HG03108 (cell line): Measurements from ENCODE around the gene PTPRB.

Experiments
- ATAC-seq: cut with Tn5 transposase; IDR thresholded peaks from one replicate; pipeline ENCODE4 v1.9.1; 2021; ENCODE audit warnings: moderate library complexity; ENCODE audit not compliant: unreplicated experiment

Gene PTPRB

DNA sequence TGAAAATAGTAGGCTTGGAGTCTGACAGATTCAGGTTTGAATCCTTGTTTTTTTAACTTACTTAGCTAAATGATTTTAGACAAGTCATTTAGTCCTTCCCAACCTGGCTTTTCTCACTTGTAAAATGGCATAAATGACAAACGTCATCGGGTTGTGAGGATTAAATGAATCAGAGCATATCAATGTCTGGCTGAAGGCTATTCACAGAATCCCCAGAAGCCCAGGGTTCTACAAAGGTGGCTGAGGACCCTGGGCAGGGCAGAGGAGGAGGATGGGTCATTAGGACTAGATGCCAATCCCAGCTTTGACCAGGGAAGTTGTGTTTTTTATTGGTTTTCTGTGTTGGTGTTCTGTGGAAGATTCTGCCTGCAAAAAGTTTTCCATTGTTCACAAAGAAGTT is 7.6 kb upstream of the PTPRB start:
- no peak for ATAC-seq

DNA sequence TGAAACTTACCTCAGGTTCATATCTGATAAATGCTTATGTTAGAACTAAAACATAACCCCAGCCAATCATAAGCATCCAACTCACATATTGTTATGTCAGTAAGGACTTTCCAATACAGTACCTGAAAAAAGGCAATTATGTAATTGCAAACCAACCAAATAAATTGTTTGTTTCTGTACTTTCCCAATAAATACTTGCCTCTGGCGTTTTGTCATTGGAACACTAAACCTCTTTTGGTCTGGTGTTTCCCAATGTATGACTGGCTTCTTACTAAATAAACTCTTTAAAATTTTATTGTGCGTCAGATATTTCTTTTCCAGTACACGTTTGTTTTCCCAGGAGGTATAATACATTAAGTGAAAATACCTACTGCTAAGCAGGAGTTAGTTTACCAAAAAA is 6.7 kb upstream of the PTPRB start:
- no peak for ATAC-seq

DNA sequence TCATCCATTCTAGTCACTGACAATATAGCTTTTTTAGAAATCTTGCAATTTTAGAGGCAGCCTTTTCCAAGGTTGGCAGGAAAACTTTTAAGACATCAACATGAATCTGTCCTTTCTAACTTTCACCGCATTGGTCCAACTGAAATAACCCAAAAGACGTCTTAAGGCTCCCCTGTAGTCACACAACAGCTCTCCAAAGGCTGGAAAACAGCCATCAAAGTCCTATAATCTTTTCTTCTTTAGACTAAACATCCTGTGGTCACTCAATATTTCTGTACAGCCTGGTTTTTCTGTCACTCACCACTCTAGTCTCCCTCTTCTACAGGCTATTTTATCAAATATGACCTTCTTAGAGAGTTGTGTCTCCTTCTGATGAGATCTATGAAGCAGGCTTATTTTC is 4.5 kb upstream of the PTPRB start:
- ATAC-seq, result no peak

DNA sequence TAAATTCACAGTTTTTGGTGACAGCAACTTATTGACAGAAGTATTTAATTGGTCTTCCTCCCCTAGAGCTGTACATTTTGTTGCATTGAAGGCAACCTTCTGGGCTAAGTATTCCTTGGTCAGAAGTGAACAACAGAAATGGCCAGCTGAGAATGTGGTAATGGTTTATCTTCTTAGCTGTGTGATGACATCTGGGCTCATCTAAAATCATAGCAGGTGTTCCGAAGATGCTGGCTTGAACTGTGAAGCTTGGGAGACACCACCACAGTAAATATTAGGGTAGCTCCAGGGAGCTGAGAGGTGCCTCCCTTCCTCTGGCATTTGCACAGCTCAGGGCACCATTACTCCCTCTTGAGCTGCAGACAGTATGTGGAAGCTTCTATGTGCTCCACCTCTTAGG is 3.7 kb upstream of the PTPRB start:
- no peak for ATAC-seq

DNA sequence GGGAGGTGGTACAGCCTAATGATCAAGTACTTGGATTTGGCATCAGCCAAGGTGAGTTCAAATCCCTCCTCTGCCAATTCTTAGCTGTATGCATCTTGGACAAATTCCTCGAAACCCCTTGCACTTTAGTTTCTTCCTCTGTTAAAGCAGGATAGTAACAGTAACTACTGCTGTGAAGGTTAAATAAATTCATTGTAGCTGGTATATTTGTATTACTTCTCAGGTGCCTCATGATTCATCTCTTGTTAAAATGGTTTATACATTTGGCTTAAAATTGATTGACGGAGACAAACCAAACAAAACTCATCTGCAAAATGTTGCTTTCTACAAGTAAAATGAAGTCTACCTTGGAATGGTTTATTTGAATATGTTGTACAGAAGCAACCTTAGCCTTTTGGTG is 2.3 kb upstream of the PTPRB start:
- ATAC-seq, result no peak

DNA sequence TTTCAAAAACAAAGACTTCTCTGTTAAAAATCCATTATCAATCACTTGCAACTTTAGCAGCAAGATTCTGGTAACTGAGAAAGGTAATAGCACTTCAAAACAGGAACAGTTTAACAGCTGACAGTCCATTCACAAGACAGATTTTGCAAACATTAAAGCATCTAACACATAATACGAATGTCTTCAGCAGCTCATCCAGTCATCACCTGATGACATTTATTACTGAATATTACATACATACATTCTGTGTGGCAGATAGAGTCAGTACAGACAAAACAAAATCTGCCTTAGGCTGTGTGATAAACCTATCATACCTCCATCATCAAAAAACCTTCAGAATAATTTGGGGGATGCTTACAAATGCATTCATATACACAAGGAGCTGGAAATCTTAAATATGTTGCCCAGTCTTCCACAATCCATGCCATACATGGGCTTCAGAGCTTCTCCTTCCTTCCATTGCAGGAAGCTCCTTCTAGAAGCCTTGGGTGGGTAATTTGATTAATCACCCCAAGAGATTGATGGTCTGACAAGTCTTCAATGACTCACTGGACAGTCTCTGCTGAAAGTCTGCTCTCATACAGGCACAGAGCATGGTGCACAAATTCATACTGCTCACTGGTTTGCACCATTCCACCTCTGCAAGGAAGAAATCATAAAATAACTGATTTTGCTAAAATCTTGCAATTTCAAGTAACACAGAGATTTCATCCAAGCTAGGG is 1.6 kb upstream of the PTPRB start:
- no peak for ATAC-seq

DNA sequence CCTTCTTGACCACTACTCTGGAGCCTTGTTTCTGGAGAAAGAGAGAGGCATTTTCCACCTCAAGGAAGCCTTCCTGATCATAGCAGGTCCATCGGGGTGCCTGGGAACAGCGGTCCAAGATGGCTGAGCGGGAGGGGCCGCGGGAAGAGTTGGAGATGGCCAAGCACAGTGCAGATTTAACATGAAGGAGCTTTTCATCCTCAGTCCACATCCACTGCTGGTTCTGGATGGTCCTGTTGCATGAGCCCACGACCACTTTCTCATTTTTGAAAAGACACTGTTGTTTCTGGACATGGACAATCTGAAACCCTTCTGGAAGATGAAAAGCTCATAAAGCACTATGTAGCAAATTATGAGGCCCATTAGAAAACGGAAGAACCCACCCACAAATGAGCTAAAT is 1.5 kb downstream of the PTPRB start:
- ATAC-seq, result no peak

DNA sequence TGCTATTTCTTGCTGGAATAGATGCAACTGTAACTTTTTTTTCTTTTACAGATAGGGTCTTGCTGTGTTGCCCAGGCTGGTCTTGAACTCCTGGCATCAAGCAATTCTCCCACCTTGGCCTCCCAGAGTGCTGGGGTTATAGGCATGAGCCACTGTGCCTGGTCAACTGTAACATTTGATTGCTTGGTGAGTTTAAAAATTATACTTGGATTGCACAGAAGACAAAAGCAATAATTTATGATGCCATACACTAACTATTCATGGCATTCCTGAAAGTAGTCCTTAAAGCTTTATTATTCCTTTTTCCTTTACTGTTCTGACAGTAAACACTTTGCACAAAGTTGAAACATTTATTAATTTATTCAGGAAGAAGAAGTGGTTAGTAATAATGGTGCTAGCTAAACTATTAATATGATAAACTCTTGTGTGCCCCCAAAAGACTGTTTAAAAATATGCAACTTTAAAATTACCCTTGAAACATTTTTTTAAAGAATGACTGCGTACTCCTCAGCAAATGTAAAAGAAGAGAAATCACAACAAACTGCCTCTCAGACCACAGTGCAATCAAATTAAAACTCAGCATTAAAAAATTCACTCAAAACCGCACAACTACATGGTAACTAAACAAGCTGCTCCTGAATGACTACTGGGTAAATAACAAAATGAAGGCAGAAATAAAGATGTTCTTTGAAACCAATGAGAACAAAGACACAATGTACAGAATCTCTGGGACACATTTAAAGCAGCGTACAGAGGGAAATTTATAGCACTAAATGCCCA is 8.3 kb downstream of the PTPRB start:
- ATAC-seq, result no peak

DNA sequence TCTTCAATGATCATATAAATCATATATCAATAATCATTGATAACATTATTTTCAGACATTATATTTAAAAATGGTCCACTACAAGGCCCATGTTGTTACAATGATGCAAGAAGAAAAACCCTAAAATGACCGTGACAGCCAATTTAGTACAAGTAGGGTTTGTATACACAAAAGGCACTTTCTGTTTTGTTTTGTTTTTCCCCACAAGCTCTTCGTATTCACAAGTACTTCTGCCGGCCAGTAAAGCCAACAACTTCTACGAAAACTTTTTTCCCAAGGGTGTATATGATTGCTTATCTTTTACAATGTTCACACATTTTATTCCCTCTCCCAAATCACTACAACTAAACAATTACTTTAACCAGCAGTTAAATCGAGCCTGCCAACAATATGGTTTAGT is 9.6 kb downstream of the PTPRB start:
- ATAC-seq, result no peak

DNA sequence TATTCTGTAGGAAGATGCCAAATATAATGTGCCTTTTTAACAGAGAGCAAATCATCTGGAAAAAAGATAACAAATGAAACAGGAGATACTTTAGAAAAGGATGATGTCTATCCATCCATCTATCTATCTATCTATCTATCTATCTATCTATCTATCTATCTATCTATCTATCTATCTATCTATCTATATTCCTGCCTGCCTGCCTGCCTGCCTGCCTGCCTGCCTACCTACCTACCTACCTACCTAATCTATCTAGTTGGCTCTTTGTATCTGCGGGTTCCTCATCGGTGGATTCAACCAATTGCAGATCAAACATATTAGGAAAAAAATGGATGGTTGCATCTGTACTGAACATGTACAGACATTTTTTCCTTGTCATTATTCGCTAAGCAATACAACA is 11.0 kb downstream of the PTPRB start:
- ATAC-seq, result no peak

DNA sequence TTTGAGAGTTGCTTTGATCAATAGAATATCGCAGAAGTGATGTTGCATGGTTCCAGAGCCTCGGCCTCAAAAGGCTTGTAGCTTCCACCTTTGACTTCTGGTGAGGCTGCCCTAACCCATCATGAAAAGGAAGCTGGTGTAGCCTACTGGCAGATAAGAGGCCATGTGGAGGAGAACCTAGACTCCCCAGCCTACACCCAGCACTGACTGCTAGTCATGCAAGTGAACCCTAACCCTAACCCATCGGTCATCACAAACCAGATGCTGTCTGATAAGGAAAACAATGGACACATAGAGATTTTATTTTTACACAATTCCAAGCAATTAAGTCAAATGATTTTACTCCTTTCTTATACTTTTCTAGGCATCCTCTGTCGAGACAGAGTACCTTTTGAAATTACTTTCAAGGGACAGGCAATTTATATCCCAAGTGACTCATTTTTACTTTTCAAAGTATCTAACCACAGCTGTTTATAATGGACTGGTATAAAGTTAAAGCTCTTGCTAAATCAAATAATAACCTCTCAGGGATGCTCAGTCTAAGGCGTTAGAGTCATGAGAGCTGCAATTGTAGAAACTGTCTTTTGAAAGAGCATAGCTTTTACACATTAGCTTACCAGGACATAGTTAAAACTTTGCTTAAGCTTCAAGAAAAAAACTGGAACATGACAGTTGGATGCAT is 17.6 kb downstream of the PTPRB start:
- no peak for ATAC-seq

DNA sequence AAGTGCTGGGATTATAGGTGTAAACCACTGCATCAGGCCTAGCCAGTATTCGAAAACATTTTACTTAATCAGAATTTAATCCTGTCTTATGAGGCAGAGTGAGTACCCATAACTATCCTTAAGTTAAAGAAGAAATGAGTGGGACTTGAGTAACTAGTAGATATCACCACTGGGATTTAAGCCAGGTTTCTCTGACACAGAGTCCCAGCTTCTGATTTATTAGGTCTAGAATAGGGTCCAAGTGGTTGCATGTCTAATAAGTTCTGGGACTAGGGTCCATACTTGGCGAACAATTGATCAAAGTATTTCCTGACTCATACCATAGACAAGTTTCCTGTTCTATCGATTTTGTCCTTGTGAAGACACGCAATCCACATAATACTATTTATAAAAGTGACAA is 18.9 kb downstream of the PTPRB start:
- no peak for ATAC-seq

DNA sequence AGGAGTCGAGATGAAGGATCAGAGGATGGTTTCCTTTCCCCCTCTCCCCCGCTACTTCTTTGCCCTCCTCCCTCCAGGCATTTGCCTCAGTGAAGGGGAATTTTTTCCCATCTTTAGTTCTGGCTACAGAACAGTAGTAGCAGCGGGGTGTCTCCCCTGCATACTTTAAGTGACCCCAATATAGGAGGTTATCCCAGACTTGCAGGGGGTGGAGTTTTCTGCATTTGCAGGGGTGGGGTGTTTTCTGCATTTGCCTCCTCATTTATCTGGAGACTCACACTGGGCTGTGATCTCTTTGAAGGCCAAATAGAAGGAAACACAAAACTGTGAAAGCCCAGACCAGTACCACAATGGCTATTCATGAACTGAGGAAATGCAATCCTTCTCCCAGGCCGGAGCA is 19.8 kb downstream of the PTPRB start:
- no peak for ATAC-seq

DNA sequence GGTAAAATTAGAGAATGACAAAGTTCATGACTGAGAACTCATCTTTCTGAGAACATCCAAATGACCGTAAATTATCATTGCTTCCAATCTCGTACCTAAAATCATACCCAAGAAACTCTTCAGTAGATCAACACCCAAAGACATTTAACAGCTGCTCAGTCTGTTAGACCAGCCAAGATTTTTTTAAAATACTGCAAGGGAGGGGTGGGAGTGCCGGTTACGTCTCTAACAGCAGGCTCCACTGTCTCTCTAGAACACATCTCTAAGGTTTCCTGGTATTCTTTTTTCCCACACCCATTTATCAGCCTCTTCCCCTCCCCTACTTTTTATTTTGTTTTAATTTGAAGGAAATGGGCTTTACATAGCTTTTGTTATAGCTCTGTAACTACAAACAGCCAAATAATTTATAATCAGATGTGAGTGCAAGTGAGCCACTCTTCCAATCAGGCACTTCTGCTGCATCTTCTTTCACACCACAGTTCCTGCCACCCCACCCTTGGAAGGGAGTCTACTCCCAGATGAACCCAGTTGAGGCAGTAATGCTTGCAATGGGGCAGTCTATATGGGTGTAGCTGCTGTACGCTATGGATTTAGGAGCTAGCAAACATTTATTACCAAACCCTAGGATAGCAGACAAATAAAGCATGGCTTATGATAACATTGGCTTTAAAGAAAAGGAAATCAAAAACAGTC is 21.9 kb downstream of the PTPRB start:
- no peak for ATAC-seq

DNA sequence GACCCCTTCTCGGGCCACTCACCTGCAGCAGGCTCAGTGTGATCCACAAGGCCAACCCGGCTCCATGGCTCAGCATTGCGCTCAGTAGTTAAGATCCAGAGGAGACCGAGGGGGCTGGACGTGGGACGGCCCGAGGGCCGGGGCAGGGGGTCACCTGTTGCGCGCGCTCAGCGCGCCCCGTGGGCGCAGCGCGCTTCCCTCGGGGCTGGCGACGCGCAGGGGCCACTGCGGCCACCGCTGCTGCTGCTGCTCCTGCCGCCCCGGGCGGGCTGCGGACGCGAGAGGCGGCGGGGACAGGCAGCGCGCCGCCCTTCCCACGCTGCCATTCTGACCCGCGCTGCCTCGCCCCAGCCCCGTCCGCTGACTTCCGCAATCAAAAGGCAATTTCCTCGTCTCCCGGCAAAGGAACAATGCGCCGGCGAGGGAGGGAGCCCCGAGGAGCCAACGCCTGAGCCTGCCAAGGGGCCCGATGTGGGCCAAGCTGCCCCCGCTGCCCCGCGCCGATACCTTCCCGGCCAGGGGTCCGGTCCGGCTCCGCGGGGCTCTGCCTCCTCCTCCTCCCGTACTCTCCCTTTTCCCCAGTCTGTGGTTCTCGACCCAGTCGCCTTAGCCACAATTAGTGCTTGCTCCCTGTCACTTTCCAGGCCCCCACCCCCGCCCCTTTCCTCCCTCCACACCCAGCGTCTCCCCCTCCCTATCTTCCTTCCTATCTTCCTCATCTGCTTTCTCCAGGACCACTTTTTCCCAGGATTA is 27.3 kb downstream of the PTPRB start:
- no peak for ATAC-seq

DNA sequence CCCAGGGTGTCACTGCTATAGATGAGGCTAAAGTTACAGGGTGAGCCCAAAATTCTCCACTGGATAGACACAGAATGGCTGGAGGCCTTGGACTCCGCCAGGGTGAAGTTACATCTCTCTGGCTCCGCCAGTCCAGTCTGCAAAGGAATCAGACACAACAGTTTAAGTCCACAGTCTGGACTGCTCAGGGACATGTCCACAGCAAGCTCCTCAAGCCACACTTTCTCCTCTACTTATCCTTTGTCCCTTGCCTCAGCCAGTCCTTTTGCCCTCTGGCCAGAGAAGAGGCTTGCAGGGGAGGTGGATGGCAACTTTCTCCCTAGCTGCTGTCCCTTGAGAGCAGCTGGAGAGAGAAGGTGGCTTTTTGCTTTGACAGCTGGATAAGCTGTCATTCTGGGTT is 28.0 kb downstream of the PTPRB start:
- no peak for ATAC-seq

DNA sequence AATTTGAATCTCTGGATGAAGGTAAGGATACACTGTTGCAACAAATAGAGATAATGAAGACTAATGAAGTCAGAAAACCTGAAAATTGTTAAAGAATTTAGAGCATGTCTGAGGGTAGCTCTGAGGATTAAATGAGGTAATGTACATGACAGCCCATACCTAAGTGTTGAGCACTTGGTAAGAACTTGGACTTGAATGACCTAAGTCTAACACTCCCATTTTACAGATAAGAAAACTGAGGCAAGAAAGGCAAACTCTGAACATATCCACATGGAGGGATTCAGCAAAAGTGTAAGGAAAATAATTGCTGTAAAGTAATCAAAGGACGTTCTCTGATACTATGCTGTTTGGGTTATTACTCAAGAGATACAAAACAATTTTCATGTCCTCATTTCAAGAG is 29.0 kb downstream of the PTPRB start:
- no peak for ATAC-seq

DNA sequence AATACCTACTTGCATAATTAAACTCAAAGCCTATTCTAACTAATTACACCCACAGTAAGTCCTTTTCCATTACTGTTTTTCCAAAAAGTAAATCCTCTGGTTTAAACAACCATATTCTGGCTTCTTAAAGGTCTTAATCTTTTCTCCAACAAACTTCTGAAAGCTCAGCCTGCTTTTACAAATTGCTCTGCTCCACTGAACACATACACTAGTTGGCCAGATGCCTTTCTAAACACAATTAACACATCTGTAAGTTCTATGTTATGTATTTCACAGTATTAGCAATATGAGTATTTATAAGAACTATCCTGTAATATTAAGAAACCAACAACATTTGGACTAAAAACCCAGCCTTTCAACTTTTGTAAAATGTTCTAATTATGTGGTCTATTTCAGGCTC is 30.1 kb downstream of the PTPRB start:
- ATAC-seq, result no peak

DNA sequence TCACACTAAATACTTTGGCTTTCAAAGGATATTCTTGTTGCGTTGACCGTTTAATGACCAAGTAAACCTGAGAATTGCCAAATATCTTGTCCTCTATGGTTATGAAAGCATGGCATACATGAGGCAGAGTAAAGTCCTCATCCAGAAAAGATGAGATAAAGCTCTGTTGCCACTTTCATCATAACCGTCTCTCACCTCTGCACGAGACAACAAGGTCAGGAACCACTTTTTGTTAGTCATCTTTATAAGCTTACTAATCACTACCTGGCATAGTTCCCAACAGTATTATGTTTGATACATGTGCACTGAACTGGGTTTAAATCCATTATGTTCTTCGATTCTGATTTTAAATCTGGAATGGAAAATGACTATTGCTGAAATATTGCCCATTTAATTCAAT is 31.3 kb downstream of the PTPRB start:
- no peak for ATAC-seq

DNA sequence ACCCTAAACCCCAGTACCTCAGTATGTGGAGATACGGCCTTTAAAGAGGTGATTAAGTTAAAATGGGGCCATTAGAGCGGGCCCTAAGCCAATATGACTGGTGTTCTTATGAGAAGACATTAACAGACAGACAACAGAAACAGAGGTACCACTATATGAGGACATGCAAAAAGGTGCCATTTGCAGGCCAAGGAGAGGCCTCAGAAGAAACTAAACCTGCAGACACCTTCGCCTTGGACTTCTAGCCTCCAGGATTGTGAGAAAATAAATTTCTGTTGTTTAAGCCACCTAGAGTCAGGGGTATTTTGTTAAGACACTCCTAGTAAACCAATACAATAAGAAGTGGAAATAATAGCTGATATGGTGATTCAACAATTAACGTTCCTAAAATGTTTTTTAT is 32.6 kb downstream of the PTPRB start:
- ATAC-seq, result no peak

DNA sequence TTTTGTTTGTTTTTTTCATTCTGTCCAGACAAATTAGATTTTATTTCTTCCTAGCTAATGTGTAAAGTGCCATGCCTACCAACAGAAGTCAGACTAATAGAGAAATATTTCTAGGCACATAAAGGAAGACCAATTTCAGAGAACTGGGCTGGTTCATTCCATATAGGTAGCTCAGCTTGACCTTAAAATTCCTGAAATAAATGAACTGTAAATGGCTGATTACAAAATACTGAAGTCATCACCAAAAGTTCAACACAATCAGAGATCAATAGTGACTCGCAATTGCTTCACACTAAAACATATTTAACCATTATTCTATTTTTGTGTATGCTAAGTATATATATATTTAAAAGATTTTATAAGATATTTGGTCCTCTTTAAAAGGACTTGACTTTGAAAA is 34.2 kb downstream of the PTPRB start:
- ATAC-seq, result no peak
